ENCODE measurements around the gene POLE. TPM values are rescaled to one million over a fixed set of nuclear protein-coding genes. Genes with fewer than 3 reads are reported as not detected.
A peak's percentile ranks its signal among the peaks of the same experiment; 100 is the strongest.

POLE gene
- total RNA-seq, 2 donors from 2014 or later = 125 to 154 TPM

GRCh38 chr12:132723015-132723763 lies 36.0 kb upstream of the POLE start:
- no peak overlapping the region for H3K27ac Mint-ChIP-seq

GRCh38 chr12:132720606-132721345 lies 33.6 kb upstream of the POLE start:
- ATAC-seq (replicated peaks) = no peak
- H3K9me3 Mint-ChIP-seq = no peaks in the 10 kb centered on the region
- H3K4me3 Mint-ChIP-seq = no peak overlapping the region
- H3K36me3 Mint-ChIP-seq (ENCODE audit: low read depth) = peaks cover 97% of the 10 kb centered on the region
- no peaks in the 10 kb centered on the region for H3K4me1 Mint-ChIP-seq
- H3K27ac Mint-ChIP-seq = no peak overlapping the region
- H3K27me3 Mint-ChIP-seq = no peaks in the 10 kb centered on the region

More at GRCh38 chr12:132723015-132723763, 36.0 kb upstream of the POLE start:
- no peak for ATAC-seq (replicated peaks)
- H3K36me3 Mint-ChIP-seq (ENCODE audit: low read depth) = peaks cover 99% of the 10 kb centered on the region
- H3K27me3 Mint-ChIP-seq = no peaks in the 10 kb centered on the region
- no peaks in the 10 kb centered on the region for H3K4me1 Mint-ChIP-seq
- H3K9me3 Mint-ChIP-seq = no peaks in the 10 kb centered on the region
- no peak overlapping the region for H3K4me3 Mint-ChIP-seq

- H3K27ac Mint-ChIP-seq = no peak overlapping the region
- no peaks in the 10 kb centered on the region for H3K9me3 Mint-ChIP-seq
- no peaks in the 10 kb centered on the region for H3K4me1 Mint-ChIP-seq
- ATAC-seq (replicated peaks) = no peak
- no peaks in the 10 kb centered on the region for H3K27me3 Mint-ChIP-seq
- H3K36me3 Mint-ChIP-seq (ENCODE audit: low read depth) = peaks cover 97% of the 10 kb centered on the region
- H3K4me3 Mint-ChIP-seq = no peak overlapping the region
These were observed 32.8 kb upstream of the POLE start for GRCh38 chr12:132719954-132720324.

- Mint-ChIP-seq H3K4me3 (no peak overlapping the region), H3K9me3 (no peaks in the 10 kb centered on the region), H3K27ac (peak overlapping the region; percentile 44), H3K27me3 (no peaks in the 10 kb centered on the region), H3K36me3 (ENCODE audit: low read depth) (peaks cover 97% of the 10 kb centered on the region), H3K4me1 (no peaks in the 10 kb centered on the region)
- ATAC-seq (replicated peaks) = peak; percentile 18
These were observed 32.2 kb upstream of the POLE start for GRCh38 chr12:132719141-132719953.

GRCh38 chr12:132718644-132719043 lies 31.5 kb upstream of the POLE start:
- Mint-ChIP-seq H3K9me3 (no peaks in the 10 kb centered on the region), H3K4me1 (no peaks in the 10 kb centered on the region), H3K27me3 (no peaks in the 10 kb centered on the region), H3K27ac (peak overlapping the region; percentile 44), H3K4me3 (no peak overlapping the region), H3K36me3 (ENCODE audit: low read depth) (peaks cover 96% of the 10 kb centered on the region)
- ATAC-seq (replicated peaks) = no peak

- ATAC-seq (replicated peaks) = no peak
- Mint-ChIP-seq H3K36me3 (ENCODE audit: low read depth) (peaks cover 94% of the 10 kb centered on the region), H3K27me3 (no peaks in the 10 kb centered on the region), H3K9me3 (no peaks in the 10 kb centered on the region), H3K27ac (no peak overlapping the region), H3K4me1 (peaks cover 5% of the 10 kb centered on the region), H3K4me3 (no peak overlapping the region)
These were observed 30.6 kb upstream of the POLE start for GRCh38 chr12:132717531-132718387.

GRCh38 chr12:132717011-132717410 lies 29.9 kb upstream of the POLE start:
- no peaks in the 10 kb centered on the region for H3K9me3 Mint-ChIP-seq
- H3K36me3 Mint-ChIP-seq (ENCODE audit: low read depth) = peaks cover 91% of the 10 kb centered on the region
- H3K4me1 Mint-ChIP-seq = peaks cover 5% of the 10 kb centered on the region
- no peak overlapping the region for H3K4me3 Mint-ChIP-seq
- no peak overlapping the region for H3K27ac Mint-ChIP-seq
- no peaks in the 10 kb centered on the region for H3K27me3 Mint-ChIP-seq
- ATAC-seq (replicated peaks) = no peak

- no peak overlapping the region for H3K27ac Mint-ChIP-seq
- H3K36me3 Mint-ChIP-seq (ENCODE audit: low read depth) = peaks cover 84% of the 10 kb centered on the region
- H3K4me1 Mint-ChIP-seq = peaks cover 5% of the 10 kb centered on the region
- H3K9me3 Mint-ChIP-seq = no peaks in the 10 kb centered on the region
- ATAC-seq (replicated peaks) = no peak
- H3K4me3 Mint-ChIP-seq = no peak overlapping the region
- H3K27me3 Mint-ChIP-seq = no peaks in the 10 kb centered on the region
These were observed 29.2 kb upstream of the POLE start for GRCh38 chr12:132716356-132716755.

GRCh38 chr12:132715874-132716273 lies 28.7 kb upstream of the POLE start:
- ATAC-seq (replicated peaks) = no peak
- H3K36me3 Mint-ChIP-seq (ENCODE audit: low read depth) = peaks cover 80% of the 10 kb centered on the region

GRCh38 chr12:132713123-132713522 lies 26.0 kb upstream of the POLE start:
- Mint-ChIP-seq H3K9me3 (peaks cover 4% of the 10 kb centered on the region), H3K27me3 (no peaks in the 10 kb centered on the region), H3K36me3 (ENCODE audit: low read depth) (peaks cover 53% of the 10 kb centered on the region), H3K27ac (no peak overlapping the region), H3K4me1 (peaks cover 5% of the 10 kb centered on the region), H3K4me3 (peak overlapping the region; percentile 43)
- ATAC-seq (replicated peaks) = no peak

More at GRCh38 chr12:132715874-132716273, 28.7 kb upstream of the POLE start:
- H3K27me3 Mint-ChIP-seq = no peaks in the 10 kb centered on the region
- H3K4me1 Mint-ChIP-seq = peaks cover 5% of the 10 kb centered on the region
- H3K27ac Mint-ChIP-seq = no peak overlapping the region
- no peak overlapping the region for H3K4me3 Mint-ChIP-seq
- H3K9me3 Mint-ChIP-seq = no peaks in the 10 kb centered on the region

GRCh38 chr12:132711080-132711843 lies 24.1 kb upstream of the POLE start:
- Mint-ChIP-seq H3K27me3 (no peaks in the 10 kb centered on the region), H3K36me3 (ENCODE audit: low read depth) (peaks cover 37% of the 10 kb centered on the region), H3K4me3 (peak overlapping the region; percentile 78), H3K4me1 (peaks cover 5% of the 10 kb centered on the region), H3K9me3 (peaks cover 5% of the 10 kb centered on the region), H3K27ac (peak overlapping the region; percentile 38)
- peak; percentile 28 for ATAC-seq (replicated peaks)

- peaks cover 30% of the 10 kb centered on the region for H3K36me3 Mint-ChIP-seq (ENCODE audit: low read depth)
- H3K4me1 Mint-ChIP-seq = peaks cover 5% of the 10 kb centered on the region
- no peaks in the 10 kb centered on the region for H3K27me3 Mint-ChIP-seq
- ATAC-seq (replicated peaks) = peak; percentile 94
- peak within 1 kb of the TSS; percentile 91 for H3K4me3 Mint-ChIP-seq
- peak within 1 kb of the TSS; percentile 88 for H3K27ac Mint-ChIP-seq
- peaks cover 5% of the 10 kb centered on the region for H3K9me3 Mint-ChIP-seq
These were observed 23.4 kb upstream of the POLE start, which contains the start of gene PGAM5 for GRCh38 chr12:132710405-132711079. Gene PGAM5 (plus strand): TSS chr12:132710842. CDS start chr12:132710877, 35 bp downstream.

GRCh38 chr12:132710043-132710404 lies 22.9 kb upstream of the POLE start:
- peaks cover 5% of the 10 kb centered on the region for H3K4me1 Mint-ChIP-seq
- H3K27ac Mint-ChIP-seq = peak overlapping the region; percentile 88
- peaks cover 24% of the 10 kb centered on the region for H3K36me3 Mint-ChIP-seq (ENCODE audit: low read depth)
- H3K9me3 Mint-ChIP-seq = peaks cover 5% of the 10 kb centered on the region
- H3K27me3 Mint-ChIP-seq = no peaks in the 10 kb centered on the region
- H3K4me3 Mint-ChIP-seq = peak overlapping the region; percentile 91
- ATAC-seq (replicated peaks) = peak; percentile 3
